HG03558 (cell line): Measurements from ENCODE around the gene CD86.
A peak's percentile ranks its signal among the peaks of the same experiment; 100 is the strongest.
"Not testable (repeated sequence)": the region's sequence is repeated elsewhere in the genome, so short reads cannot be mapped to it uniquely, and the experiment has no call there.

ENCODE experiments used
- ATAC-seq: cut with Tn5 transposase; IDR thresholded peaks from one replicate; pipeline ENCODE4 v1.9.1; 2021; ENCODE audit warnings: moderate number of reproducible peaks; ENCODE audit not compliant: unreplicated experiment; ENCODE audit errors: extremely low read depth

The CD86 gene, protein sequence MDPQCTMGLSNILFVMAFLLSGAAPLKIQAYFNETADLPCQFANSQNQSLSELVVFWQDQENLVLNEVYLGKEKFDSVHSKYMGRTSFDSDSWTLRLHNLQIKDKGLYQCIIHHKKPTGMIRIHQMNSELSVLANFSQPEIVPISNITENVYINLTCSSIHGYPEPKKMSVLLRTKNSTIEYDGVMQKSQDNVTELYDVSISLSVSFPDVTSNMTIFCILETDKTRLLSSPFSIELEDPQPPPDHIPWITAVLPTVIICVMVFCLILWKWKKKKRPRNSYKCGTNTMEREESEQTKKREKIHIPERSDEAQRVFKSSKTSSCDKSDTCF

DNA sequence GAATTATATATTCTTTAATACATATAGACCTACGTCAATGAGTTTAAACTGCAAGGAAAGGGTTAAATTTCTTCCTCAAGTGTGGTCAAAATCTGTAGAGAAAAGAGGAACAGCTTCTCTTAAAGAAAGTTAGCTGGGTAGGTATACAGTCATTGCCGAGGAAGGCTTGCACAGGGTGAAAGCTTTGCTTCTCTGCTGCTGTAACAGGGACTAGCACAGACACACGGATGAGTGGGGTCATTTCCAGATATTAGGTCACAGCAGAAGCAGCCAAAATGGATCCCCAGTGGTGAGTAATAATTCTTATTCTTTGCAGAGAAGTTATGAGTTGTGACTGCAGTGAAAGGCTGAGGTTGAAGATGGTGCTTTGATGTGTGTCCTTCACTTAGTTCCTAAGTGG, at the start of gene CD86:
Gene CD86 (plus strand): TSS at position 148 of the 400 bp plus-strand sequence. CDS start 128 bp downstream, at position 276.
- peak; percentile 87 for ATAC-seq

DNA sequence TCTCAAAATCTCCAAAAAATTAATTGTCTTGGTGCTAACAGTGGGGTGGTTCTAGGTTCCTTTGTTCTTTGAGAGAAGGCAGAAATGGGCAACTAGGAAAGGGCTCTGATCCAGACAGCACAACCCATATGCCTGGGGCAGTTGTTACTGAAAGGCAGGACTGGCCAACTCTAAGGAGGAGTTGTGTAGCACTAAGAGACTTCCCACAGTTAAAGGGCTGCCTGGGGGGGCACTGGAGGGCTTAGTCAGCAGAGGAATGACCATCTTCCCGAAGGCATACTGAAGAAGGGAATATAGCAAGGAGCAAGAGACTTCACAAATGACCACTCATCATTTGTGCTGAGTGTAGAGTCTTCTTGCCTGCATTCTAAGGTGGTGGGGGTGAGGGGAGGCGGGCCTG, 48.9 kb upstream of the CD86 start:
- ATAC-seq: no peak

DNA sequence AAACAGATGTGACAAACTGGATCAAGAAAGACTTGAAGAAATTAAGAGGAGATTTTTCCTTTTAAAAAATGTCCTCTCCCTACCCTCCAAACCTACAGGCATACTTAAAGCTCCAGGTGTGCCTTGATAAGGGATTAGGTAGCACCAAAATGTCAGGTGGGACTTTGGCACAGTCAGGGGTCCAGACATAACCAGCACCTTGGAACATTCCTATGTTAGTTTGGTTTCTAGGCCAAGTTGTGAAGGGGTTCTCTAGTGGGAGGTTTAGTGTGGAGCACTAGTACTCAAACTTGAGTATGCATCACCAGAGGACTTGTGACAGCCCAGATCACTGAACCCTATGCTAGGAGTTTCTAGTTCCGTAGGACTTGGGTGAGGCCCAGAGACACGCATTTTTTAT, 47.0 kb upstream of the CD86 start:
- no peak for ATAC-seq

DNA sequence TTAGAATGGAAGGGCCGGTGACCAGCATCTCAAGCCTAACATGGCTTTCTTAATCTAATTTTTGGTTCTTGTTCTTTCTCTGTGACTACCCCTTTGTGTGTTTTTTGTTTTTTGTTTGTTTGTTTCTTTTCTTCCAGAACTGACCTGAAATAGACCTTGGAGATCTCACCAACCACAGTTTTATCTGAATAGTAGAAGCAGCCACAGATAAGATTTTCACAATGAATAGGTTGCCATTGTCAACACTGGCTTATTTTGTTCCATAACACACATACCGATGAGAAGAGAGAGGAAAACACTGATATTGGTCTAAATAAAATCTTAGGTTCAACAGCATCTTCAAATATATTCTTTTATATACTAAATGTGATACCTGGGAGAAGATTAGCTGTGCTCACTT, 44.7 kb upstream of the CD86 start:
- no peak for ATAC-seq

DNA sequence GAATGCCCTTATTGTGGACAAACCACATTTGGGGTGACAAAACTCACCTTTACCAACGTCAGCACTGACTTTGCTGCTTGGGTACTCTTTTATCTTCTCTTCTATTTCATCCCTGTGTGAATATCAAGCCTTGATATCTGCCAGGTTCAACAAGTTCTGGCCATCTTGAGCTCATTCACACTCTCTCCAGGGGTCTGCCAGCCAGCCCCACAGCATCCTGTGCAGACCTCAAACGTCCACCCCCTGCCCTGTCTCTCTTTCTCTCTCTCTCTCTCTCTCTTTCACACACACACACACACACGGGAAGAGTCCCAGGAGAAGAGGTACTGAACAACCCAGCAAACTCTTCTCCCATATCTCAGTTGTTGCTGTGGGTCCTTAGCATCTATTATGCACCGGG, 43.8 kb upstream of the CD86 start:
- no peak for ATAC-seq

DNA sequence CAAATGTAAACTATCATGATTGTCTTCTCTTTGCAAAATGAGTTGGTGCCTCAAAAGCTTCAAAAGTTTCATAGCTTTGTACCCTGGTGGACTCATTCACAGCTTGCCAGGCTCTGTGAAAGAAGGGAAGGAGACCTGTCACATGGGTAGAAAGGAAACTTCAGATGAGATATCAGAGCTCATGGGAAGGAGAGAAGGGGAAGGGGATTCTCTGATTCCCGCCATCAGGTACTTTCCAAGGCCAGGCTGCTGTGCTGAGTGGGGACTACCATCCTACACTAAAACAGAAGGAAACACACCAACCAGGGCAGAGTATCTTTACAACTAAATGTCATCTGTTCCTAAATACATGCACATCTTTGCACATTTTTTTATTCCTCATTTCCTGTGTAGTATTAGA, 42.3 kb upstream of the CD86 start:
- no peak for ATAC-seq

DNA sequence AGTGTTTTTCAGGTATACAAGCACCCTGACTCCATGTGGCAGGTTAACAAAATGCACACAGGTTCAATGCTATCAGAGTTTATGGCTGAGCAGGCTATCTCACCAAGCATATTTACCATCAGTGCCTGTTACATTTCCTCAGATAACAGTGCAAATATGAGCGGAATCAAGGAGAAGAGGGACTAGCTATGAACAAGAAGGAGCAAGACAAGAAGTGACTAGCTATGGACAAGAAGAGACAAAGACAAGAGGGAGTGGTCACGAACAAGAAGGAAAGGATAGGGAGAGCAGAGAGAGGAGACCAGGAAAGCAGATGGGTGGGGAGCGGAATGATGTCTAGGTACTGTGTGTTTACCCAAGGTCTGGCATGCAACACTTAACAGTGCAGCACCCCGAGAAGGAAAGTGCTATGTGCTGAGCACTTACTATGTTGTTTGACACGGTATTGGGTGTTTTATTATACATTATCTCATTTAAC, 41.7 kb upstream of the CD86 start:
- ATAC-seq: no peak

DNA sequence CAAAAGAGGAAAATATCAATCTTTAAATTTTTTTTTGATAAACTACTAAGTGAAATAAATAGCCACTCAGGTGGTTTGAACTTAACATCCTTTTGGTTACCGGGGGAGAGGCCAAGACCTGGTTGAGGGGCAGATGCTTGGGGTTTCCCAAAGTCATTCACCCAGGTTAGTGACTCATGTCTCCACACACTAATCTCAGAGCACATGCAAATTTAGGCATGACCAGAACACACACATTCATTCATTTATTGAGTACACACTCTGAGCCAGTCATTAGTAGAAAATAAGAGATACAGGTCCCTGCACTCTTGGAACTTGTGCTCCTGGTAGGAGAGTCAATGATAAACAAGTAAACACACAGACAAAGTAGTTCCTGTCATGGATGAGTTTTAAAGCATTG, 40.4 kb upstream of the CD86 start:
- ATAC-seq: peak; percentile 70

DNA sequence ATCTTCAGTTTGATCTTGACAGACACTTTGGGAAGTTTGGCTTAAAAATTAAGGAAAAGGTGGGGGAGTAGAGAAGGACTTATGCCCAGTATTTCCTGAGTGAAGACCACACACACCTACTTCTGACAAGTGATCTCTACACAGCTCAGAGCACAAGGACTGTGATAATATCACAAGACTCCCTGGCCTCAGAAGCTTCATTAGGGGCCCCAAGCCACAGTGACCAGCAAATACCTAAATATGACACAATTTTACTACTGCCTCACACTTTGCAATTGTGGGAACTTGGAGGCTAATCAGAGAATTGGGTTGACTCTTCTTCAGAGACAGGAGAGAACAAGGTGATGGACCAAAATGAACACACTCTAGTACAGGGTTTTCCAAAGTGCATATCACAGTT, 35.7 kb upstream of the CD86 start:
- no peak for ATAC-seq

DNA sequence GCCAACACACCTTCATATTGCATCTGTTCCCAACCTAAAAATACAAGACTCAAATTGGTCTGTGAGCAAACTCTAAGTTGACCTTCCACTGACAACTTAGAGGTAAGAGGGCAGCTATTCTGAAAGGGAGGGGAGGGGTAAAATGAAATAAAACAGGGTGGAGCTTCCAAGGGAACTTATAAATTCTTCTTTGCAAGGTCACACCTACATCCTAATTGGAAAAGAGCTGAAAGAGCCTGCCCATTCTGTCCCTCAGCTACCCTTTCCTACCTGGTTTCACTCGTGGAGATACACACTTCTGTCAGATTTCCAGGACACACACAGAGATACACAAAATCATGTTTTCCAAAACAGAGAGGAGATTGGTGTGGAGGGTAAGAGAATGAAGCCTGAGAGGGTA, 34.1 kb upstream of the CD86 start:
- ATAC-seq: no peak

DNA sequence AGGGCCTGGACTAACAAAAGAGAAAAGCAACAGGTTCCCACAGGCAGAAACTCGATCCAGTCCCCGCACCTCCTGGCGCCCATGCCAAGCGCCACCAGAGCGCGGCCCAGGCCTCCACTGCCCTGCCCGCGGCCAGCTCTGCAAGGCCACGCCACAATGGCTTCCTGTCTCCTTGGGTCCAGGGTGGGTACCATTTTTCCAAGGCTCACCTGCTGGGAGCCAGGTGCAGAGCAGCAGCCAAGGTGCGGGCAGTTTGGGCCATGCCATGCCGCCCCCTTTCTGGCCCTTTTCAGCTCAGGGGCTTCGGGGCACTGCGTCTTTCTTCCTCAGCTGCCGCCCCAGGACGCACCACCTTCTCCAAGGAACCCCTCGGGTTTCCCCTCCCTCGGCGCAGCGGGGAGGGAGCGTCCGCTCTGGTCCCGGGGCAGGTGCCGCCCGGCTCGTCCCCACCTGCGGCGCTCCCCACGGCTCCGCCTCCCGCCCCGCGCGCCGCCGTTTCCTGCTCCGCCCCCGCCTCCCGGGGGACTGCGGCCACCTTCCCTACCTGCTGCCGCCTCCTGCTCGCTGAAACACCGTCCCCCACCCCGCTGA, 33.3 kb upstream of the CD86 start, which contains the start of gene ILDR1:
Gene ILDR1 (minus strand): TSS at position 437 of the 591 bp plus-strand sequence. CDS start 170 bp downstream, at position 267.
- no peak for ATAC-seq

DNA sequence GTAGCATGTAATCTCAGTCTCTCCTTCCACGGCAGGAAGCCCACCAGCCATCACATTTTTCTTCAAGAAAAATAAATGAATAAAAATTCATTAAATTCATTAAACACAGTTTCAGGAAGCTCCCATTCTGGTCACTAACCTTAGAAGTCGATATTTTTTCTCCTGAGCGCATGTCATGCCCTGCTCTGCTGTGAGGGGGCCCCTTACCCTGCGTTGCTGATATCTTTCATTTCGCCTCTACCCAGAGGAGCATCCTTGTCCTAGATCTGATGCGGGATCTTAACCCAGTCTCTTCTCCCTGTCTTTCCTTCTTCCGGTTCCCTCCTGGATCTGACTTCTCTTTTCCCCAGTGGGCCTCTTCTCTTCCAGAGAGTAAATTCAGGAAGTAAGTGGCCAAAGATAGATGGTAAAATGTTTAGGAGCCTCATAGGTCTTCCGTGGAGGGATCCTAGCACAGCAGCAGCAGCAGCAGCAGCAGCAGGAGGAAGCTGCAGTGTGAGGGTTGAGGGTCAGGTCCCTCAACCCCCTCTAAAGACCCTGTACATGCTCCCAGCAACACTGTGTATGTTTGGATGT, 31.7 kb upstream of the CD86 start:
- no peak for ATAC-seq

DNA sequence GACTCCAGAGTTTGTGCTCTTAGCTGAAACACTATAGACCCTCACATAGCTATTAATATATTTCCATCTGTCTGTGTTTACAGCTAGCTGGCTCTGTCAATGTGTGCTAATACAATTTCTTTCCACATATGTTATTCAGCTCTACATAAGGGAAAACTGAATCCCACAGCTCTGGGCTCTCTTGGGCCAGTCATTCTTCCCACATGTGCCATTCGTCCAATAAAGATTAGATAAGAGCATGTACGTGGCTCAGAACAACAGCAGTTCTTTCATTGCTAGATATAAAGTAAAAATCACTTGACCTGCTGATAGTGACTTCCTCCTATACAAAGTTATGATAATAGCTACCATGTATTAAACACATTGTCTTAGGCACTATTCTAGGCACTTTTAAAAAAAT, 30.4 kb upstream of the CD86 start:
- no peak for ATAC-seq

DNA sequence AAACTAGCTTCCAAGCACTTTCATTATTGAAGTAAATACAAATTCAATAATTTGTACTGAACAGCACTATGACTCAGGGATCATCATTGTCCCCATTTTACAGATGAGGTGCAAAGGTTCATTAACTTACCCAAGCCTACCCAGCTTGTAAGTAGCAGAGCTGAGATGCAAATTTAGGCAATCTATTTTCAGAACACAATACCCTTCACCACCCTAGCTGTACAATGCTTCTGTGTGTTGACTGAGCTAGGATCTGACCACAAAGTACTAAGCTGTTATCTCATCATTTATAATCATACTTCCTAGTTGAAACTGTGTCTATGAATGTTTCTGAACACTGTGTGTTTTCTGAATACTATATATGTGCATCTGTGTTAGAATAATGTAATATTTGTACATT, 29.9 kb upstream of the CD86 start:
- peak; percentile 72 for ATAC-seq

DNA sequence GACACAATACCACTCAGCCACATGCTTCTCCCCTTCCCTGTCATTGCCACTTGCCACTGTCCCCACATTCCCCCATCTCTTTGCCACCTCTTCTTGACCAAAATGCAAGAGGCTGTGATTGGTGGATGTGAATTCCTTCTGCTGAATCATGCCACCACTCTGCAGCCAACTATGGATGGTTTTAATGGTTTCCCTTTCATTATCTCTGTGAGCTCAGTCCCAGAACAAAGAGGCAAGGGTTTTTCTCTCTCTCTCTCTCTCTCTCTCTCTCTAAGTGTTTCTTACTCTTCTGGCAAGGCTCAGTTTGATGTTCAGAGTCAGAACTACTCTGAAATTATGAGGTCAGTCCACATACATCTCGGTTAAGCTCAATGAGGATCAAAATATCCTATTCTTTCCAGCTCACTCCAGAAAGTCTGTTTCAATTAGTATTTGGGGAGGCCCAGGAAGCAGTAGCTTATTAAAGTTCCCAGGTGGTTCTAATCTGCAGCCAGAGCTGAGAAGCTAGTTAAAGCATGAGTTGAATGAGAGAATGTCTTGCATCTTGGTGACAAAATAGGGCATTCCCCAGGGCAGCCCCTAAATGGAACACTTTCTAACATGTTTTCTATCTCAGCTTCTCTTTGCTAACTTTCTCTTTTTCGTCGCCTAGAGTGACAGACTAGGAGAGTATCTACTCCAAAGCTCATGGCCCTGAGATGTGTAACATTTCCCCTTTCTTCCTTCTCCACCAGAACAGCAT, 24.6 kb upstream of the CD86 start:
- peak; percentile 43 for ATAC-seq

DNA sequence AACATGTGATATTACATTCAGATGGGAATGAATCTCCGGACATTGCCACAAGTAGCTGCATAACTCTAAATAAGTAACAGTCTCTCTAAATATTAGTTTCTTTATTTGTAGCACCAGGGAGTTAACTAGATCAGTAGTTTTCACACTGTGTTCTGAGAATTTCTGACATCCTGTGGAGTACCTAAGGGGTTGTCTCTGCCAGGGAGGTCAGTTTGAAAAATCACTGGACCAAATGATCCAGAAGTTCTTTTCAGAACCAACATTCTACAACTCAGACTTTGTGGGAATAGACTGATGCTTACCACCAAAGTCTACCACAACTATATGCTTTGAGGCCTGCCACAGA, 24.1 kb upstream of the CD86 start:
- peak; percentile 18 for ATAC-seq

DNA sequence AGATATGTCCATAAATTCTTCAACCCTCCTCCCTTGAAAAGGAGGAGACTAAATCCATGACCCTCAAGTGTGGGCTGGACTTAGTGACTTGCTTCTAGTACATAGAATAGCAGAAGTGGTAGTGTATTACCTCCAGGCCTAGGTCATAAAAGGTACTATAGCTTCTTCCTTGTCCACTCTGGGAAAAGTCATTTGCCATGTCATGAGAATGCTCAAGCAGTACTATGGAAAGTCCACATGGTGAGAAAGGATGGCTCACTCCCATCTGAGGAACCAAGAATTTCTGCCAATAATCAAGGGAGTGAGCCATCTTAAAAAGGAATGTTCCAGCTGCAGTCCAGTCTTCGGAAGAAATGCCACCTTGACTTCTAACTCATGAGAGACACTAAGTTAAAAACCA, 22.6 kb upstream of the CD86 start:
- ATAC-seq: no peak

DNA sequence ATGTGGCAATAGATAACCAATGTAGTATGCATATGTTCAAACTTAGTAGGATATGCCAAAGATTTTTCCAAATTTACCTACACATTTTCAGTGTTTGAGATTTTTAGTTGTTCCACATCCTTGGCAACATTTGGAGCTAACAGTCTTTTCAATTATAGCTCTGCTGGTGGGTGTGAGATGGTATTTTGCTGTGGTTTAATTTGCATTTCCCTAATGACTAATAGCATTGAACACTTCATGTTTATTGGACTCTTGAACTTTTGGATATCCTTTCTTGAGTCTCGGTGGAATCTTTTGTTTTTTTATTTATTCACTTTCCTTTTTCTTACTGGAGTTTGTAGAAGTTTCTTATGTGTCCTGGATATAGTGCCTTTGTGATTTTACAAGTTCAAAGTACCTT, 22.1 kb upstream of the CD86 start:
- ATAC-seq: no peak

DNA sequence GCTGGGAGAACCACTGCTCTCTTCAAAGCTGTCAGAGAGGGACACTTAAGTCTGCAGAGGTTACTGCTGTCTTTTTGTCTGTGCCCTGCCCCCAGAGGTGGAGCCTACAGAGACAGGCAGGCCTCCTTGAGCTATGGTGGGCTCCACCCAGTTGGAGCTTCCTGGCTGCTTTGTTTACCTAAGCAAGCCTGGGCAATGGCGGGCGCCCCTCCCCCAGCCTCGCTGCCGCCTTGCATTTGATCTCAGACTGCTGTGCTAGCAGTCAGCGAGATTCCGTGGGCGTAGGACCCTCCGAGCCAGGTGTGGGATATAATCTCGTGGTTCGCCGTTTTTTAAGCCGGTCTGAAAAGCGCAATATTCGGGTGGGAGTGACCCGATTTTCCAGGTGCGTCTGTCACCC, 7.9 kb upstream of the CD86 start:
- ATAC-seq: not testable (repeated sequence)

DNA sequence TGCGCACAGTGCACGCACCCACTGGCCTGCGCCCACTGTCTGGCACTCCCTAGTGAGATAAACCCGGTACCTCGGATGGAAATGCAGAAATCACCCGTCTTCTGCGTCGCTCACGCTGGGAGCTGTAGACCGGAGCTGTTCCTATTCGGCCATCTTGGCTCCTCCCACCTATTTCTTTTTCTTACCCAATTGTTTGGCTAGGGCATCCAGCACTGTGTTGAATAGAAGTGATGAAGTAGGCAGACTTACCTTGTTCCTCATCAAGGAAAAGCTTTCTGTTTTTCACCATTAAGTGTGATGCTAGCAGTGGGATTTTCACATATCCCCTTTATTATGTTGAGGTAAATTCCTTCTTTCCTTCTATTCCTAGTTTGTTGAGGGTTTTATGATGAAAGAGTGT, 7.4 kb upstream of the CD86 start:
- ATAC-seq: not testable (repeated sequence)

DNA sequence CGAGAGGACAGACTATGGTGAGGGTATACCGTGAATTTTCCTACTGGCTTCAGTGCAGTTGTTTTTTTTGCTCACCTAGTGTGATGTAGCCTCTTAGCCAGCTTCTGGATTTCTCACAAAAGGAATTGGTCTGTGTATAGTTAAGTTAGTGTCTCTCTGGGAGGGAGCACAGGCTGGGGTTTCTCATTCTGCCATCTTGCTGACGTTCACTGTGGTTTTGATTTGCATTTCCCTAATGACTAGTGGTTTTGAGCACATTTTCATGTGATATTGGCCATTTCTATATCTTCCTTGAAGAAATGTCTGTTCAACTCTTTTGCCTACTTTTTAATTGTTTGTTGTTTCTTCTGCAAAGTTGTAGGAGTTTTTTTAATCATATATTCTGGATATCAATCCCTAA, 2.2 kb upstream of the CD86 start:
- ATAC-seq: no peak
